GM12874 (cell line): ENCODE results near the gene NLGN4Y.

ENCODE experiments used
- TF ChIP-seq, protein P1 (sequence below): IDR thresholded peaks from 2 replicates; pipeline ENCODE4 v1.5.1; 2011; ENCODE audit warnings: low read depth, mild to moderate bottlenecking, control low read depth, low read length, moderate library complexity; ENCODE audit not compliant: insufficient read depth

NLGN4Y gene

GRCh38 chrY:14644157-14644952 is 120.0 kb downstream of the NLGN4Y start:
- TF ChIP-seq, protein P1, sequence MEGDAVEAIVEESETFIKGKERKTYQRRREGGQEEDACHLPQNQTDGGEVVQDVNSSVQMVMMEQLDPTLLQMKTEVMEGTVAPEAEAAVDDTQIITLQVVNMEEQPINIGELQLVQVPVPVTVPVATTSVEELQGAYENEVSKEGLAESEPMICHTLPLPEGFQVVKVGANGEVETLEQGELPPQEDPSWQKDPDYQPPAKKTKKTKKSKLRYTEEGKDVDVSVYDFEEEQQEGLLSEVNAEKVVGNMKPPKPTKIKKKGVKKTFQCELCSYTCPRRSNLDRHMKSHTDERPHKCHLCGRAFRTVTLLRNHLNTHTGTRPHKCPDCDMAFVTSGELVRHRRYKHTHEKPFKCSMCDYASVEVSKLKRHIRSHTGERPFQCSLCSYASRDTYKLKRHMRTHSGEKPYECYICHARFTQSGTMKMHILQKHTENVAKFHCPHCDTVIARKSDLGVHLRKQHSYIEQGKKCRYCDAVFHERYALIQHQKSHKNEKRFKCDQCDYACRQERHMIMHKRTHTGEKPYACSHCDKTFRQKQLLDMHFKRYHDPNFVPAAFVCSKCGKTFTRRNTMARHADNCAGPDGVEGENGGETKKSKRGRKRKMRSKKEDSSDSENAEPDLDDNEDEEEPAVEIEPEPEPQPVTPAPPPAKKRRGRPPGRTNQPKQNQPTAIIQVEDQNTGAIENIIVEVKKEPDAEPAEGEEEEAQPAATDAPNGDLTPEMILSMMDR: no peak

- TF ChIP-seq, protein P1: no peak
Measured at GRCh38 chrY:14679181-14679580, 154.9 kb downstream of the NLGN4Y start.

DNA sequence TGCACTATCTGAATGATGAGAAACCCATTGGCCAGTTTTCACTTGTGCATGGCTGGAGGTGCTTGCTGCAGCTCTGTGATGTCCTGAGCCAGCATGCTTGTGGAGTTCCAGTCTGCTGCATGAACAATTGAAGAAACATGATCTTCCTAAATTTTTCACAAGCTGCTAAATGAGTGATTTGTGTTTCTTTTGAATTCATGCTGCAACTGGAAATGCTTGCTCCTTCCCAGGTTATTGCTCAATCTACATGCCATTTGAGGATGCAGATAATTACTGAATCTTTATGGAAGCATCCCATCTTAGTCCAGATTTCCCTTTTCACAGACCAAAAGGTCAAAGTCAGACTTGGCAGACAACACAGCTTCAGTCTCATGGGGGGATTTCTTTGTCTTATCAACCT is 170.2 kb downstream of the NLGN4Y start:
- TF ChIP-seq, protein P1: no peak

DNA sequence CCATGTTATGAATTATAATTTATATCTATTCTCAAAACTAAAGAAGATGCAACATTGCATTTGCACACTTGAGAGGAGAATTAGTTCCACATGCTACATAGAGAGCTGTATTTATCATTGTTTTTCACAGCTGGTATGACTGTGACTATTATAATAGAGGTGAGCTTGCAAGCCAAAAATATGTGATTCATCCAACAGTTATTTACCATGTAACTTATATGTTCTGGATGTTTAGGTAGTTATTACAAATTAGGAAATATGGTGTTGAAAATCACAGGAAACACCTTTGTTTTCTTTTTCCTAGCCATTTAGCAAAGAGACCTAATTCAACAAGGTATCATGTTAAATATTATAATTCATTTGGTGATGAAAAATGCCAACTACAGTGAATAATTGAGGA is 183.8 kb downstream of the NLGN4Y start:
- TF ChIP-seq, protein P1: no peak

- TF ChIP-seq, protein P1: no peak
Measured at GRCh38 chrY:14741596-14741995, 217.3 kb downstream of the NLGN4Y start.

DNA sequence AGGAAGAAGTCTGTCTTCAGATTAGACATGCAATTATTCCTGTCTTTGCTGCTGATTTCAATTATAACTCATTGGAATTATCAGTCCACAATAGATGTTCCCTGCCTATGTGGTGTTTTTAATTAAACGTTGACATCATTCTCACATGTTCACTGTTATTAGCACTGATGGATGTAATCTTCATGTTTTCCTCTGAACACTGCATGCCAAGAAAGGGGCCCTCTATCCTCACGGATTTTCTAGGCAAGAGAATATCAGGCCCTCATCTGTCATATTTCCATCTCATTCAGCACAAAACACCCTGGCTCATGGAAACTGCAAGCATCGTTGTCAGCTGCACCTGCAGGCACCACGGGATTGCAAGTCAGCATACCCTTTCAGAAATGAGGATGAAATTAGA is 224.0 kb downstream of the NLGN4Y start:
- TF ChIP-seq, protein P1: no peak

- TF ChIP-seq, protein P1: no peak
Measured at GRCh38 chrY:14755571-14755970, 231.2 kb downstream of the NLGN4Y start.
